HG03558 (cell line): ENCODE measurements around the gene TACC2.

Source experiments
- ATAC-seq: cut with Tn5 transposase; IDR thresholded peaks from one replicate; pipeline ENCODE4 v1.9.1; 2021; ENCODE audit warnings: moderate number of reproducible peaks; ENCODE audit not compliant: unreplicated experiment; ENCODE audit errors: extremely low read depth

Gene TACC2

DNA sequence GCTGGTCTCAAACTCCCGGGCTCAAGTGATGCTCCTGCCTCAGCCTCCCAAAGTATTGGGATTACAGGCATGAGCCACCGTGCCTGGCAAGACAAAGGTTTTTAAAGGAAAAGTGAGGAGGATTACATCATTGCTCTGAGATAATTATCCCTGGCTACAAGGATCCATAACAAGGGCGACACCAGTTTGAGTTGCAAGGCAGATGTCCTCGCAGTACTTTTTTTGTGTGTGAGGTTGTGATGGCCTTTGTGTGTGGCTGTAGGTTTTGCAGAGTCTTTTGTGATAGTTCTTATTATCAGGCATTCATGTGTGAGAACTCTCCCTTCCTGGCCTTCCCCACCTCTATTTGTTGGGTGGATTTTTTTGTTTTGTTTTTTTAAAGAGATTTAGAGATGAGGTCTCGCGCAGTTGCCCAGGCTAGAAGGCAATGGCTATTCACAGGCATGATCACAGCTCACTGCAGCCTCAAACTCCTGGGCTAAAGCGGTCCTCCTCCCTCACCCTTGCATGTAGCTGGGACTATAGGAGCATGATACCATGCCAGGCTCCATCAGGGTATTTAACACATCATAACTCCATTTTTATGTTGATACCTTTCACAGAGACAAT is 292.2 kb downstream of the TACC2 start:
- no peak for ATAC-seq

DNA sequence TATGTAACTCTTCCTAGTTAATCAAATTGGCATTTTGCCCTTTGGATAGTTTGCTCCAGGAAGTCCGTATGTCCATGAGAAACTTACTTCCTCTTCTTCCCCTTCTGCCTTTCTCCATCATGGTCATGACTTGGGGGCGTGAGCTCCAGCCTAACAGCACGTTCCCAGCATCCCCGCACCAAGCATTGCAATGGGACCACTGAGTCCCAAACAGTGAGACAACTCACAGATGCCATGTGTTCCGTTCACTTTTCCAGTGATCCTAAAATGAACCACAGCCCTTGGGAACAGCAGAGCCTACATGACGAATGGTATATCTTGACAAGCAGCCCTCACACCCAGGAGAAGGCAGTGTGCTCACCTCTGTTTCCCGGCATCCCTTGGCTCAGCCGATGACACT is 292.8 kb downstream of the TACC2 start:
- no peak for ATAC-seq

DNA sequence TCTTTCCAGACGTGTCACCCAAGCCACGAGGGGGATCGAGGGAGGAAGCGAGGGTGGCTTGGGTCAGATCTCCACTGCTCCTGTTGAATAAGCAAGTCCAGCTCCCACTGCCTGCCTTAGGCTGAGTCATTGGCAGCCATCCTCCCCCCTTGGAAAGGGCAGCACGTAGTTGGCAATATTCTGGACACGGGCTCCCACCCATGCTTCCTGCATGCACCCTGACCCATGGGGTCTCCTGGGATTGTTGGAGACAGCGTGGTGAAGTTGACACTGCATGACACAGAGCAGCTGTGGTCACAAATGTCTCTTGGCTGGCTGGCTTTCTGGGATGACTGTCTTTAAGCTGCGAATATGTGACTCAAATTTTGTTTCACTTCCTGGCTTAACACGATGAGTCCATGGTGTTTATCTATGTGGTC is 293.3 kb downstream of the TACC2 start:
- no peak for ATAC-seq

DNA sequence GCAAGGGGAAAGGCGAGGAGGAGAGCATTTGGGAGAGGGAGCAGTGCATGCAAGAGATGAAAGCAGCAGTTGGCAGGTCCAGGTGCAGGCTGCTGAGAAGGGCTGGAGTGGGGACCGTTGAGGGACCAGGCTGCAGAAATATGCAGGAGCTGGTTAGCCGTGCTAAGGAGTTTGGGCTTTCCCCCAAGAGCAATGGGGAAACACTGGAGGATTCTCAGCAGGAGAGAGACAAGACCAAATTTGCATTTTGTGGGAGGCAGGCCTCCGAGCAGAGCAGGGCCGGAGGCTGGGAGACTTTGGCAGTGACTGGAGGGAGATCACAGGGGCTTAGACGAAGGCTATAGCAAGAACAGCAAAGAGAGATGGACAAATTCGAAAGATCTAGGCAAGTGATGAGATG is 293.9 kb downstream of the TACC2 start:
- ATAC-seq = no peak

DNA sequence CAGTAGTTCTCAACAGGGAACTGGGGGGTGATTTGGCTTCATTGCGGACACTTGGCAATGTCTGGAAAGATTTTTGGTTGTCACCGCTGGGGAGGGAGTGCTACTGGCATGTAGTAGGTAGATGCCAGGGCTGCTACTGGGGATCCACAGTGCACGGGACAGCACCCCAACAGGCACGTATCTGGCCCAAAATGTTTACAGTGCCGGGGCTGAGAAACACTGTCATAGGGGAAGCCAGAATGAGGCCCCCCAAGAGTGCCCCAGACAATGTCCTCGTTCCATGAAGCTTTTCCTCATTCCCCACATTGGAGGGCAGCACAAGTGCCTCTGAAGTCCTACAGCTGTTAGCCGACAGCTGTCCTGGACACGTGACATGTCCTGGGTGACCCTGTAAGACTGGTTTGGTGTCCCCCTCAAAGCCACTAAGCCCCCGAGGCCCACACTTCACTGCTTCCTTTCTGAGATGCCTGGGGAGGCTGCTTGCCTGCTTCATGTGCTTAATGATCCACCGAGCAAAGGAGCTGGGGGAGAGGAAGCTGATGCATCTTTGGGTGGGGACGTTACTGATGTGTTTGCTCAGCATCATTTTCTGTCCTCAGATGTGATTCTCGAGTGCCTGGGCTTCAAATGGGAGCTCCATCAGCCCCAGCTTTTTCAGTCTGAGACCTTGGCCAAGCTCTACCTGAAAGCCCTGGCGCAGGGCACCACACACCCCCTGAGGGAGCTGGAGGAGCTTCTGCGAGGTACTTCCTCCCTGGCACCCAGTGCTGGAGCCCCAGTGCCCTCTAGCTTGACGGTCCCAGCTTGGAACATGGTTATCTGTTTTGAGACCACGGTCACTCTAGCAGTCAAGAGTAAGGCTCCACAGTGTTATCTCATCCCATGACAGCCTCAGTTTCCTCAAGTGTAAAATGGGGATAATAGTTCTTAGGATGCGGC is 296.8 kb downstream of the TACC2 start:
- no peak for ATAC-seq

DNA sequence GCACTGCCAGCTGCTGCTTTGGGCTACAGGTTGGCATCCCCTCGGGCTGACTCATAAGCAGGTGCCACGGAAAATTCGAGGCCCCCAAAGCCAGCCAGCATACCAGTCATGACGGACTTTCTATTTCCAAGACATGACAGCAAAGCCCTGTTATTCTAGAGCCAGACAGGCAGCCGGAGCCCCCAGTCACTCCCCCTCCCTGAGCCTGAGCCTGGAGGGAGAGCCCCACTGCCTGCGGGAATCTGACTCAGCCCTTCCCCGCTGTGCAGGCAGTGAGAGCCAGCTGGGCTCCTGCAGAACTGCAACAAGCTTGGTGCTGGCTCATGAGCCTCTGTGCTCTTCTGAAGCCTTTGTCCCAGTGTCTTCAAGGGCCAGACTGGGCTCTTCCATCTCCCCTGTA is 297.9 kb downstream of the TACC2 start:
- ATAC-seq = no peak

DNA sequence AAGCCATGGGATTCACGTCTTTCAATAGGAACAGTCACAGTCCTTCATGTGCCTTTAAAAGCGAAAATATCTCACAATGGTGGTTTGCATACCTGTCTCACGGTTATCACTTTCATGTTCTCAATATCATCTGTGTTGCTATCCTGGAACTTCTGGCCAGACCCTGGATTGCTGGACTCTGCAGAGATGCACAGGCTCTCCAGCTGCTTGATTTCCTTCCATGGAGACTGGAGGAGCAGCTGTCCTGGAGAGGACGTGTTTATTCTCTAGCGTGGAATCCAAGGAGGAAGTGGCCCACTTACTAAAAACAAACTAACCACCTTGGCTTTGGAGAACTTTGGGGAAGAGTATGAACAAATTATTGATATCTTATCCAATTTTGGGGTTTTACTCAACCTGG is 298.6 kb downstream of the TACC2 start:
- ATAC-seq = no peak

DNA sequence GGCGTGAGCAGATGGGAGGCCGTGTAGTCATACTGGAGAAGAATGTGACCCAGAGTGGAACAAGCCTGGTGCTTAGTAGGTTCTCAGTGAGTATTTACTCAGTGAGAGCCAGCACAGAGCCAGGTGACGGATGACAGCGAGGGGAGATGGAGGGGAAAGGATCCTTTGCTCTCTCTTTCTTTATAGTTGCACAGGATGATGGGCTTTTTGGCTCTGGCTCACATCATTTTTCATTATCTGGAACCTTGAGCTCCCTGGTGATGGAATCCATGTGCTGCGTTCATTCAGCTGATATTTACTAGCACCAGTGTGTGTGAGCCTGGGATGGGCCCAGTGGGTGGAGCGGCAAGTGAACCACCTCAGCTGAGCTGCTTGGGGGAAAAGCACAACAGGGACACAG is 299.3 kb downstream of the TACC2 start:
- ATAC-seq = no peak

DNA sequence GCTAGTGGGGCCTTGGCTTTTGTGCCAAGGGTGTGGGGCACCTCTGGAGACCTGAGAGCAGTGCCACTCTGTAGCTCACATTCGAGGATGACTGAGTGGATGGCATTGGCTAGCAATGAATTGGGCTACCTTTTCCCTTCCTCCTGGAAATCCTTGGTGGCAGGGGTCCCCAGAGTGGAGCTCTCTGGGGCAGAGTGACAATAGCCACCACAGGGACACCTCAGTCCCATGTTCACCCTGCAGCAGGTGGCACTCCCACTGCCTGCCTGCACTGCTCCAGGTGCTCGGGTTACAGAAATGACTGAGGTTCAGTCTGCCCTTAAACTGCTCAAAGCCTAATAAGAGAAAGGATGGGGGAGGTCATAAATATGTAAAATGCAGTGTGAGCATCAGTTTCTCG is 300.0 kb downstream of the TACC2 start:
- ATAC-seq = no peak

DNA sequence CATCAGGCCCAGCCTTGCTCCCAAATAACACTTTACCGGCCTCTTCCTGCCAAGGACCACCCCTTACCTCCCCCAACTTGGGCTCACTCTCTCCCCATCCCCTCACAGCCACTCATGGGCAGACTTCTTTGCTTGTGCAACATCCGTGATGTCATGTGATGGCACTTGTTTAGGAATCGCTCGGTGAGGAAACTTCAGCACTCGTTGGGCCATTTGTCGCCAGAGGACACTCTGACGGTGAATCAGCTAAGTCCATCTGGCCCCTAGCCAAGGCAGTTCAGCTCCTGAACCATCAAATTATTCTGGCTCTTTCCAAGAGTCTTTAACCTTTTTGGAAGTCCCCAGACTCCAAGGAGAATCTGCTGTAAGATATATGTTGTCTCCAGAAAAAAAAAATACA is 301.4 kb downstream of the TACC2 start:
- no peak for ATAC-seq

DNA sequence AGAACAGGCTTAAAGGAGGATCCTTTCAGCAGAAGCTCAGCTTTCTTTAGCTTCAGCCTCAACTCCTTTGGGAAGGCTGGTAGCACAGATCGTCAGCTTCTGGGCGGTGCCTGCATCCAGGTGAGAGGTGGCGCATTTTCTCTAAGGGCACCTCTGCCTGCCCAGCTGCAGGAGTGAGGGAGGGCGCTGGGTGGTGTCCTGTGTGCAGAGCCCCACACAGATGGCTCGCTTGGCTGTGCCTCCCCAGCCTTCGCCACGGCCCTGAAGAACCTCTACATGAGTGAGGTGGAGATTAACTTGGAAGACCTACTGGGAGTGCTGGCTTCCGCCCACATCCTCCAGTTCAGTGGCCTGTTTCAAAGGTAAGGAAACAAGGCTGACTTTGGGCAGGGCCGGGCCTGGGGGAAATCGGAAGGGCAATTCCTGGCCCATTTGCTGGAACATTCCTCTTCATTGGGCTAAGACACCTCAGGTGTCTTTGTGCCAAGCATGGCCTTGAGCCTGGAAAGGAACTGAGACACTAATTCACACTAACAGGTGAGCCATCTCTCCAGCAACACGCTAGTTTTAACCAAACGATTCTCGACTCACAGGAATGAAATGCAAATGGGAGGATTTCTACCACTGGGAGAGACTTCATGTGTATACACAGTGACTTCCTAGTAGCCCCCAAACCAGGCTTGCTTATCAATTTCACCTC is 302.0 kb downstream of the TACC2 start:
- no peak for ATAC-seq

DNA sequence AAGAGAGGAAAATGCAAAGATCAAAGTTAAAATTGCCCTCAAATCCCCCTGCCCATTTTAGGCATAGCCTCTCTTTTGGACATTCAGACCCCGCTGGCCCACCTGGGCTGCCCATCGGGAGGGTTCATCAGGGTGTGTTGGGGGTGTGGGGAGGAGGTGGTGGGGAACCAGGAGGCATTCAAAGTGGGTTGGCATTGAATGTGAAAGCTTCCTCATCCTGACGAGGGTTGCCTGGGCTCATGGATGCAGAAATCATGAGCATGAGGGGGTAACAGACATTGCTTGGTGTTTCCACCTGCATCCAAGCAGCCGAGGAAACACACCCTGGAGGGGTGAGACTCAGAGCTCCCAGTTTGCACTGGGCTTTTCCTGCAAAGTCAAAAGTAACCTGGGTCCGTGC is 302.8 kb downstream of the TACC2 start:
- ATAC-seq = no peak

DNA sequence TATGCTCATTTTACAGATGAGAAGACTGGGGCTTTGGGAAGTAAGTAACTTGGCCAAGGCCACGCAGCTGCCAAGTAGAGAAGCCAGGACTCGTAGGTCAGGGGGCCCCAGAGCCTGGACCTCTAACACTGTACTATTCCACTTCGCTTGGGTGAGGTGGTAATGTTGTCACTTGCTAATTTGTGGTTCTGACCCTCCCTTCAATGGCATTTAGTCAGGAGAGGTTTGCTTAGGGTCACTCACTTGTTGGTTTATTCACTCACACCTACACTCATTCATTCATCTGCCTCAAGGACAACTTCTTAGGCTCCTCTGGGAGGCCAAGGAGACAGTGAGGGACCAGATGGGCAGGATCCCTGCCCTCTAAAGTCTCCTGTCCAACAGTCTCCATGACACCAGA is 303.4 kb downstream of the TACC2 start:
- ATAC-seq = no peak

DNA sequence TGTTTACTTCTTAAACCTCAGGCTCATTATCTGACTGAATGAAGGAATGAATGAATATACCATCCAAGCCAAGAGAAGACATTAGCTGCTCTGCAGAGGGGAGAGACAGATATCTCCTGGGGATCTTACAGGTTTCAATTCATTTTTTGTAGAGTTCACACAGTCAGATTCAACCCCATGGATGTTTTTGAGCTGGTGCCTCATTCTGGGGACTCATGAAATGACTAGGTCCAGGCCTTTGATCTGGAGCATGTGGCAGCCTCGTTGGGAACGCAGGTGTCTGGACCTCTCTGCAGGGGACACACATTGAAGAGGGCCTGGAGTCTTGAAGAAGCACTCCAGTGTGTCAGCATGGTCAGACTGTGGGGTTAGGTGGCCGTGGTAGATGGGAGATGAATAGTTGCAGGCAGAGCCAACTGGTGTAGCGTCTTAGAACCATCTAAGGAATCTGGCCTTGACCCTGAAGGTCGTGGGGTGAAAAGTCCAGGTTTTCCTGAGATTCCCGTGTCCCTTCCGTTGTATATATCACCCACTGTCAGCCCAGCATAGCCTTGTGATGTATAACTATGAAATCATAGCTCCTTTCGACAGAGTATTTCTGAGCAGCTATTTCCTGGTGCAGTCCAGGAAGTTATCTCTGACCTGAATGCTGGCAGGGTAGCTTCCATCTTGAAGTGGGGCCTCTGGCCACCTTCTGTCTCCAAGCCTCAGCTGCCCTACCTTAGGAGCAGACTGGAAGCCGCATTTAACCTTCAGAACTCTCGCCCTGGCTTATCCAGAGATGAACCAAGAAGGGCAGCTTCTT is 304.4 kb downstream of the TACC2 start:
- ATAC-seq = no peak

DNA sequence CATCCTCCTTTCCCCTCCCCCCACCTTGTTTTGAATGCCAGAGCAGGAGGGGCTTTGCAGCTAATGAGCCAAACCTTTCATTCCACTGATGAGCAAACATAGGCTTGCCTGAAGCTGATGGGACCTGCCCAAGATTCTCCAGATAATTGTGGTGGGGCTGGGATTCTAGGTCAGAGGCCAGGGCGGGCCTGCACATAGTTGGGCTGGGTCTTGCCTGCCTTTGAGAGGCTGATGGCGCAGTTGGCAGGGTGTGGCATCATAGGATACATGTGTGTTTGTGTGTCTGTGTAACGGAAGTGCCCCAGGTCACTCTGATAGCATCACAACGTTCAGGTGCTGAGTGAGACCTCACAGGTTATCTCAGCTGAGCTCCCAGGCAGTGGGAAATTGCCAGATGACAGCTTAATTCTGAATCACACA is 305.0 kb downstream of the TACC2 start:
- no peak for ATAC-seq

DNA sequence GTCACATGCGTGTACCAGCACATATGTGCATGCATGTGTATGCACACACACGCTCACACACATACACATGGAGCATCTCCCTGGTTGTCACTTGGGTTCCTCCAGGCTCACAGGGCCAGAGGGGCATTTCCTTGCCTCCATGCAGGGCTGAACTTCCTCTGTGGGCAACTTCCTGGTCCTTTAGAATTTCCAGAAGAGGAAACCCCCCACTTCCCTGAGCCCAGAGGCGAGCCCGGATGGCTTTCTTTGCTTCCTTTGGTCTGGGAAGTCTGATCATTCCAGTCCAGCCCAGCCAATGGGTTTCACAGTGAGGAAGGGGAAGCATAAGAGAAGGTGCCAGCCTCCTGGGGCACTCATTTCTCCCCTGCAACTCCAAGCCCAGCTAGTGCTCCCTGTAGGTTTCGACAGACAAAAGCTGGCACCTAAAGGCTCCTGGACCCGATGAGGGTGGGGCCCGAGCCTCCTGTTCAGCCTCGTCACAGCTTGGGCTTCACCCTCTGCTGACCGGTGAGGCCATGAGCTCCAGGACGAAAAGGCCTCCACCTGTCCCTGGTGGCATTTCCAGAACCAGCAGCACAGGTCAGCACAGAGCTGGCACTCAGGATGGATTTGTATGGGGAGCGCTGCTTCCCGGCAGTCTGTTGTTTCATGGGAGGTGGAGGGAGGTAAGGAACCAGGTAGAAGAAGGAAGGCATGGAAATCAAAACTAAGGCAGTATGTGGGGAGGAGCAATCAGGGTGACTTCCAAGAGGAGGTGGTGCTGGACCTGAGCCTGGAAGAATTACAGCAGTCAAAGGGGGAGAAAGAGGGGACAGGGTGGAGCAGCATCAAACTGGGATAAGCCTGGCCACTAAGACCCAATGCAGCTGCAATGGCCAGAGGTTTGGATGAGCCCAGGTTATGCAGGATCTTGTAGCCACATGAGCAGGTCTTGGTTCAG is 305.8 kb downstream of the TACC2 start:
- no peak for ATAC-seq

DNA sequence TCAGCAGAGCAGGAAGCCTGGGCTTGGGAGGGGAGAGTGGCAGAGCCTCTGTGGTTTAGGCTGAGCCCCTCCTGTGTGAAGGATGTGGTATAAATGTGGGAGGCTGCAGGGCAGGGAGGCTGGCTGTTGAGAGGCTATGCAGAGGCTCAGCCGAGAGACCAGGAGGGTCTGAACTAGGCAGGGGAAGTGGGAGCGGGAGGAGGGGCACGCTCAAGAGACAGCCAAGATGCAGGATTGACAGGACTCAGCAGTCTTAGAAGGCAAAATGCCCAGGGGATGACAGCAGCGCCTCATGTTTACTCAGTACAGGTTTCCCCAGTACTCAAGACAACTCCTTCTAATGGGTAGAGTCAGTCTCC is 306.5 kb downstream of the TACC2 start:
- ATAC-seq = no peak

DNA sequence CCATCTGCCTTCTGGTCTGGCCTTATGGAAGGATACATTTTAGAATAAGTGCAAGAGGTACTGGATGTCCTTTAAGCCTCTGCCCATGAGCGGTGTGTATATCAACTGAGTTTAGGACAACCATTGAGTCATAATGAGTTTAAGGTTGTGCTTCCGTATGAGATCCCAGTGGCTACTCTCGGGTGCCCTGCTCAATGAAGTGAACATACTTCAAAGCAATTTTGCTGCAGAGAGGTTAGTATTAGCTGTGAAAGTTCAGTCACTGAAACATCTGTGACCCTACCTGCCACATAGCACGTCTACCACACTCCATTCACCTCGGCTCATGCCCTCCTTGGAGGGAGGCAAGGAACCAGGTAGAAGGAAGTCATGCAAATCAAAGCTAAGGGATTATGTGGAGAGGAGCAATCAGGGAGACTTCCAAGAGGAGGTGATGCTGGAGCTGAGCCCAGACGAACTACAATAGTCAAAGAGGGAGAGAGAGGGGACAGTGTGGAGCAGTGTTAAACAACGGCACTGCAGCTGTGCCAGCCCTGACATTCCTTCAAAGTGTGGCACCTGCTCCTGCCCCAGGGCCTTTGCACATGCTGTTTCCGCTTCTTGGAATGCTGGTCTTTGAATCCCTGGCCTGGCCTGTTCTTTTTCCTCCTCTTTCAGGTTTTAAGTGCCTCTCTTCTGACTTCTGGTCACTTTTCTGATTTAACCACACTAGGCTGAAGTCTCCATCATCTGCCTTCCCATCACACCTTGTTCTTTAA is 307.6 kb downstream of the TACC2 start:
- ATAC-seq = no peak

DNA sequence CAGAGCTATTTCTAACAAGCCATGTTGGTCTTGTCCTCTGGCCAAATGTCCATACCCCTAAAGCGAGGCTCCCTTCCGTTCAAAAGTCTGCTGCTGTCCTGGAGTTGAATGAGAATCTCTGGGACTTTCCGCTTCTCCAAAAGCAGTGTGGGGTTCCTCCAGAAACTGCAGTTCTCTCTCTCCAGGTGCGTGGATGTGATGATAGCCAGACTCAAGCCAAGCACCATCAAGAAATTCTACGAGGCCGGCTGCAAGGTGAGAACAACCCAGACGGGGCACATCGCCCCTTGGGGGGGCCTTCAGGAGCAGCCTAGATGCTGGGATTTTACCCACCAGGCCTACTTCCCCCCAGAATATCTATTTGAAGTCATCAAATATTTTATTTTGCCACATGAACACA is 308.6 kb downstream of the TACC2 start:
- no peak for ATAC-seq
